Left lung (tissue), 10 donors: ENCODE measurements around the gene CHCHD3. TPM values are rescaled to one million over a fixed set of nuclear protein-coding genes. Genes with fewer than 3 reads are reported as not detected.

Experiments used
- ATAC-seq: fragments of 200-7000 bp; cut with Tn5 transposase; one replicate; pipeline ENCODE4 v1.9.1; 2020; ENCODE audit warnings: moderate library complexity
- DNase-seq, 4 donors: peaks; one replicate each; pipeline ENCODE4 v3.0.0-alpha.2; 2013 to 2020
- H3K27ac ChIP-seq, 2 donors: fragments of 200-600 bp; sonication (generic) in 1 of 2; one replicate each; pipeline versions ENCODE4 v1.5.0 to v1.8.0; 2020 to 2021
- H3K27me3 ChIP-seq, 2 donors: fragments of 200-600 bp; sonication (generic) in 1 of 2; one replicate each; pipeline versions ENCODE4 v1.5.0 to v1.8.0; 2020 to 2021
- H3K36me3 ChIP-seq, 2 donors: fragments of 200-600 bp; sonication (generic) in 1 of 2; one replicate each; pipeline versions ENCODE4 v1.5.0 to v1.8.0; 2020 to 2021
- H3K4me1 ChIP-seq, 2 donors: fragments of 200-600 bp; one replicate each; pipeline ENCODE4 v1.8.0; 2021
- H3K4me3 ChIP-seq, 2 donors: fragments of 200-600 bp; sonication (generic) in 1 of 2; one replicate each; pipeline versions ENCODE4 v1.5.0 to v1.8.0; 2020 to 2021; ENCODE audit warnings: mild to moderate bottlenecking in 1 of 2
- H3K9me3 ChIP-seq, 2 donors: fragments of 200-600 bp; sonication (generic) in 1 of 2; one replicate each; pipeline versions ENCODE4 v1.5.0 to v1.8.0; 2020 to 2021
- CTCF ChIP-seq, 2 donors: fragments of 200-600 bp; sonication (generic) in 1 of 2; IDR thresholded peaks; one replicate each; pipeline versions ENCODE4 v1.5.0 to v1.8.0; 2021; ENCODE audit warnings: antibody characterized with exemption in 2 of 2
- intact Hi-C, 2 donors: fragments of 100-400 bp; cut with DNase I; formaldehyde crosslinking; loops; one replicate each; pipeline versions ENCODE4 v1.11.2 to v1.14.2; 2022
- polyA plus RNA-seq, 6 donors: library from polyadenylated mRNA; unstranded; fragments of 120-200 nt; gene quantifications; one replicate each; pipeline ENCODE4 v1.2.1, GENCODE V29; 2013; ENCODE audit not compliant: insufficient read length in 6 of 6
- total RNA-seq, 2 donors: library from RNA; stranded (reverse); fragmentation: NEBNext Ultra II Directional; extraction: Animal tissue kit (Norgen Biotek cat#: 25700); gene quantifications; one replicate each; pipeline ENCODE4 v1.2.1, GENCODE V29; 2021
- donor health status: DM: no; HTN: yes; CAD: no.
- donor health status: DM: no; HTN: no; CAD: no.

Gene CHCHD3
- total and polyA plus RNA-seq, 8 donors, result 45.4 to 58.9 (median 54.5) TPM

- Histone ChIP-seq H3K27me3 (no peaks in the 10 kb centered on the region), H3K4me1 (peaks cover 0 to 12% of the 10 kb centered on the region in 2 donors), H3K36me3 (peaks cover 0 to 28% of the 10 kb centered on the region in 2 donors), H3K9me3 (no peaks in the 10 kb centered on the region), H3K4me3 (no peak overlapping the region), H3K27ac (no peak overlapping the region)
- DNase-seq (no peak), ATAC-seq (no peak)
- no peak for TF ChIP-seq CTCF (IDR thresholded peaks at IDR 0.05)
- intact Hi-C loops, result no loop called here
These were observed 10.4 kb downstream of the CHCHD3 start for GRCh38 chr7:133071506-133071905.

- Histone ChIP-seq H3K4me3 (no peak overlapping the region), H3K9me3 (no peaks in the 10 kb centered on the region), H3K27me3 (no peaks in the 10 kb centered on the region), H3K27ac (no peak overlapping the region), H3K36me3 (peaks cover 0 to 28% of the 10 kb centered on the region in 2 donors), H3K4me1 (peaks cover 0 to 9% of the 10 kb centered on the region in 2 donors)
- no peak for DNase-seq
- ATAC-seq, result peak; percentile 74
- no peak for TF ChIP-seq CTCF (IDR thresholded peaks at IDR 0.05)
- intact Hi-C loops, result no loop called here
These were observed 11.3 kb downstream of the CHCHD3 start for GRCh38 chr7:133070562-133070961.

GRCh38 chr7:133065301-133065700, 16.6 kb downstream of the CHCHD3 start:
- TF ChIP-seq CTCF (IDR thresholded peaks at IDR 0.05), result no peak
- ATAC-seq, result no peak
- Histone ChIP-seq H3K27me3 (no peaks in the 10 kb centered on the region), H3K9me3 (no peaks in the 10 kb centered on the region), H3K36me3 (peaks cover 0 to 28% of the 10 kb centered on the region in 2 donors), H3K4me3 (no peak overlapping the region), H3K27ac (no peak overlapping the region), H3K4me1 (peaks cover 0 to 2% of the 10 kb centered on the region in 2 donors)
- no peak for DNase-seq
- intact Hi-C loops, result no loop called here

GRCh38 chr7:133064082-133064820, 17.6 kb downstream of the CHCHD3 start:
- no peaks in the 10 kb centered on the region for H3K27me3 ChIP-seq
- H3K4me3 ChIP-seq, result no peak overlapping the region
- peaks cover 0 to 4% of the 10 kb centered on the region in 2 donors for H3K4me1 ChIP-seq
- no peak overlapping the region for H3K27ac ChIP-seq
- TF ChIP-seq CTCF (IDR thresholded peaks at IDR 0.05), result no peak
- ATAC-seq (no peak), DNase-seq (no peak)
- H3K36me3 ChIP-seq, result peaks cover 0 to 25% of the 10 kb centered on the region in 2 donors
- intact Hi-C loops, result no loop called here
- H3K9me3 ChIP-seq, result no peaks in the 10 kb centered on the region

GRCh38 chr7:133061792-133062191, 20.1 kb downstream of the CHCHD3 start:
- intact Hi-C loops, result no loop called here
- Histone ChIP-seq H3K36me3 (peaks cover 0 to 2% of the 10 kb centered on the region in 2 donors), H3K27me3 (no peaks in the 10 kb centered on the region), H3K27ac (no peak overlapping the region), H3K9me3 (no peaks in the 10 kb centered on the region), H3K4me3 (no peak overlapping the region), H3K4me1 (peaks cover 0 to 4% of the 10 kb centered on the region in 2 donors)
- no peak for TF ChIP-seq CTCF (IDR thresholded peaks at IDR 0.05)
- DNase-seq (no peak), ATAC-seq (no peak)
